ENCODE measurements around the gene LMBR1L.
A peak's percentile ranks its signal among the peaks of the same experiment; 100 is the strongest.
"Not testable (repeated sequence)": the region's sequence is repeated elsewhere in the genome, so short reads cannot be mapped to it uniquely, and the experiment has no call there.

The LMBR1L gene

GRCh38 chr12:49068879-49069506 lies 41.7 kb downstream of the LMBR1L start:
- in situ Hi-C loops (cut with MboI; ENCODE audit: low sequenced_read_pairs, unreplicated experiment) = loop anchor here (10.0 kb wide), 1 partner anchor 166 kb away; no protein-coding TSS in a partner anchor
- DNase-seq (ENCODE audit: low spot score) = no peak
- no peak for TF ChIP-seq CTCF (IDR thresholded peaks at IDR 0.05; ENCODE audit: borderline replicate concordance, control extremely low read depth, extremely low read depth, insufficient read depth, missing control alignments)

GRCh38 chr12:49066120-49066519 lies 44.5 kb downstream of the LMBR1L start:
- no peak for DNase-seq (ENCODE audit: low spot score)
- TF ChIP-seq CTCF (IDR thresholded peaks at IDR 0.05; ENCODE audit: borderline replicate concordance, control extremely low read depth, extremely low read depth, insufficient read depth, missing control alignments) = no peak
- in situ Hi-C loops (cut with MboI; ENCODE audit: low sequenced_read_pairs, unreplicated experiment) = loop anchor here (10.0 kb wide), 1 partner anchor 169 kb away; no protein-coding TSS in a partner anchor

GRCh38 chr12:49064767-49065152 lies 45.9 kb downstream of the LMBR1L start:
- TF ChIP-seq CTCF (IDR thresholded peaks at IDR 0.05; ENCODE audit: borderline replicate concordance, control extremely low read depth, extremely low read depth, insufficient read depth, missing control alignments) = no peak
- in situ Hi-C loops (cut with MboI; ENCODE audit: low sequenced_read_pairs, unreplicated experiment) = loop anchor here (10.0 kb wide), 1 partner anchor 170 kb away; no protein-coding TSS in a partner anchor
- DNase-seq (ENCODE audit: low spot score) = no peak

- not testable (repeated sequence) for DNase-seq (ENCODE audit: low spot score)
- in situ Hi-C loops (cut with MboI; ENCODE audit: low sequenced_read_pairs, unreplicated experiment) = loop anchor here (10.0 kb wide), 1 partner anchor 173 kb away; no protein-coding TSS in a partner anchor
These were observed 48.7 kb downstream of the LMBR1L start for GRCh38 chr12:49061916-49062315.

GRCh38 chr12:49061157-49061650 lies 49.4 kb downstream of the LMBR1L start:
- TF ChIP-seq CTCF (IDR thresholded peaks at IDR 0.05; ENCODE audit: borderline replicate concordance, control extremely low read depth, extremely low read depth, insufficient read depth, missing control alignments) = no peak
- no peak for DNase-seq (ENCODE audit: low spot score)
- in situ Hi-C loops (cut with MboI; ENCODE audit: low sequenced_read_pairs, unreplicated experiment) = loop anchor here (10.0 kb wide), 1 partner anchor 174 kb away; no protein-coding TSS in a partner anchor

- DNase-seq (ENCODE audit: low spot score) = peak; percentile 94
- in situ Hi-C loops (cut with MboI; ENCODE audit: low sequenced_read_pairs, unreplicated experiment) = loop anchor here (10.0 kb wide), 1 partner anchor 174 kb away; no protein-coding TSS in a partner anchor
These were observed 50.1 kb downstream of the LMBR1L start, which contains the start of gene KMT2D for GRCh38 chr12:49060237-49061156. TSS of gene KMT2D (minus strand) at chr12:49060794. CDS start at chr12:49055324, 5,470 bp downstream.

More at GRCh38 chr12:49060237-49061156, 50.1 kb downstream of the LMBR1L start, which contains the start of gene KMT2D:
- no peak for TF ChIP-seq CTCF (IDR thresholded peaks at IDR 0.05; ENCODE audit: borderline replicate concordance, control extremely low read depth, extremely low read depth, insufficient read depth, missing control alignments)
